ENCODE measurements around the gene NRG3. TPM values are rescaled to one million over a fixed set of nuclear protein-coding genes. Genes with fewer than 3 reads are reported as not detected.

NRG3 gene
- total RNA-seq, 2 experiments from 2014 or later: not detected

- no peaks in the 10 kb centered on the region for H3K27me3 Mint-ChIP-seq
- no peaks in the 10 kb centered on the region for H3K4me1 Mint-ChIP-seq (ENCODE audit: low read depth)
- Histone ChIP-seq H3K4me3 (ENCODE audit: low read length) (no peak overlapping the region), H3K27me3 (ENCODE audit: control insufficient read depth in 1 of 2, insufficient read depth in 2 of 2, low read length in 2 of 2) (no peaks in the 10 kb centered on the region), H3K27ac (ENCODE audit: low read depth in 1 of 2, low read length in 2 of 2) (no peak overlapping the region), H3K9me3 (ENCODE audit: control insufficient read depth in 1 of 2, insufficient read depth in 1 of 2, low read length in 2 of 2) (peaks cover 4% of the 10 kb centered on the region in 2 experiments), H3K36me3 (ENCODE audit: insufficient read depth, low read length) (no peaks in the 10 kb centered on the region), H3K4me1 (ENCODE audit: insufficient read depth, low read length) (no peaks in the 10 kb centered on the region)
- no peak overlapping the region for H3K4me3 Mint-ChIP-seq
- H3K36me3 Mint-ChIP-seq (ENCODE audit: low read depth): no peaks in the 10 kb centered on the region
- H3K9me3 Mint-ChIP-seq: peaks cover 2% of the 10 kb centered on the region
- no peak for TF ChIP-seq CTCF (IDR thresholded peaks at IDR 0.05)
- ChIA-PET POLR2A (no interaction called here), CTCF (no interaction called here)
- intact Hi-C loops (cut with DNase I, micrococcal nuclease): no loop called here
- no peak overlapping the region for H3K27ac Mint-ChIP-seq
- DNase-seq: no peak
- ATAC-seq (ENCODE audit: poor library complexity): no peak
These were observed 86.6 kb downstream of the NRG3 start for GRCh38 chr10:81961451-81962184.

GRCh38 chr10:81963606-81964005 lies 88.6 kb downstream of the NRG3 start:
- CTCF ChIA-PET: no interaction called here
- no peaks in the 10 kb centered on the region for H3K36me3 Mint-ChIP-seq (ENCODE audit: low read depth)
- POLR2A ChIA-PET: no interaction called here
- no peak overlapping the region for H3K4me3 Mint-ChIP-seq
- Histone ChIP-seq H3K36me3 (ENCODE audit: insufficient read depth, low read length) (no peaks in the 10 kb centered on the region), H3K27ac (ENCODE audit: low read depth in 1 of 2, low read length in 2 of 2) (no peak overlapping the region), H3K27me3 (ENCODE audit: control insufficient read depth in 1 of 2, insufficient read depth in 2 of 2, low read length in 2 of 2) (no peaks in the 10 kb centered on the region), H3K4me1 (ENCODE audit: insufficient read depth, low read length) (no peaks in the 10 kb centered on the region), H3K4me3 (ENCODE audit: low read length) (no peak overlapping the region), H3K9me3 (ENCODE audit: control insufficient read depth in 1 of 2, insufficient read depth in 1 of 2, low read length in 2 of 2) (peaks cover 4% of the 10 kb centered on the region in 2 experiments)
- ATAC-seq (ENCODE audit: poor library complexity) (no peak), DNase-seq (no peak)
- H3K27me3 Mint-ChIP-seq: no peaks in the 10 kb centered on the region
- H3K9me3 Mint-ChIP-seq: peaks cover 2% of the 10 kb centered on the region
- intact Hi-C loops (cut with DNase I, micrococcal nuclease): no loop called here
- H3K4me1 Mint-ChIP-seq (ENCODE audit: low read depth): no peaks in the 10 kb centered on the region
- TF ChIP-seq CTCF (IDR thresholded peaks at IDR 0.05): no peak
- no peak overlapping the region for H3K27ac Mint-ChIP-seq

- Mint-ChIP-seq H3K36me3 (ENCODE audit: low read depth) (no peaks in the 10 kb centered on the region), H3K4me3 (no peak overlapping the region), H3K27ac (no peak overlapping the region), H3K9me3 (peaks cover 19% of the 10 kb centered on the region), H3K4me1 (ENCODE audit: low read depth) (no peaks in the 10 kb centered on the region), H3K27me3 (no peaks in the 10 kb centered on the region)
- ChIA-PET CTCF (no interaction called here), POLR2A (no interaction called here)
- DNase-seq (no peak), ATAC-seq (ENCODE audit: poor library complexity) (no peak)
- Histone ChIP-seq H3K27ac (ENCODE audit: low read depth in 1 of 2, low read length in 2 of 2) (no peak overlapping the region), H3K4me3 (ENCODE audit: low read length) (no peak overlapping the region), H3K27me3 (ENCODE audit: control insufficient read depth in 1 of 2, insufficient read depth in 2 of 2, low read length in 2 of 2) (no peaks in the 10 kb centered on the region), H3K36me3 (ENCODE audit: insufficient read depth, low read length) (no peaks in the 10 kb centered on the region), H3K4me1 (ENCODE audit: insufficient read depth, low read length) (no peaks in the 10 kb centered on the region), H3K9me3 (ENCODE audit: control insufficient read depth in 1 of 2, insufficient read depth in 1 of 2, low read length in 2 of 2) (peaks cover 4 to 9% of the 10 kb centered on the region in 2 experiments)
- no peak for TF ChIP-seq CTCF (IDR thresholded peaks at IDR 0.05)
- intact Hi-C loops (cut with DNase I, micrococcal nuclease): no loop called here
These were observed 92.7 kb downstream of the NRG3 start for GRCh38 chr10:81967716-81968115.
